ENCODE data around the gene TOM1.

The TOM1 gene

GRCh38 chr22:35390933-35391332, 91.2 kb downstream of the TOM1 start:
- H2AFZ ChIP-seq (ENCODE audit: insufficient read depth, low read length, poor library complexity) = no peak overlapping the region
- no peak overlapping the region for H3K4me3 ChIP-seq (ENCODE audit: low read depth, low read length)
- H2BK5ac ChIP-seq (ENCODE audit: low read depth, low read length, poor library complexity) = no peak overlapping the region
- H3K79me2 ChIP-seq (ENCODE audit: control insufficient read depth, insufficient read depth, low read length, poor library complexity) = no peaks in the 10 kb centered on the region
- H2BK12ac ChIP-seq (ENCODE audit: low read length) = no peak overlapping the region
- no peaks in the 10 kb centered on the region for H3K27me3 ChIP-seq (ENCODE audit: insufficient read depth, low read length)
- H3K27ac ChIP-seq (ENCODE audit: low read depth, low read length) = no peak overlapping the region
- H3K4ac ChIP-seq (ENCODE audit: low read depth, low read length) = no peak overlapping the region
- H3K9me3 ChIP-seq (ENCODE audit: insufficient read depth, low read depth, low read length) = no peaks in the 10 kb centered on the region
- H3K79me1 ChIP-seq (ENCODE audit: low read length) = no peaks in the 10 kb centered on the region
- no CpG with 5 or more reads among the region's 5 CpGs for WGBS (ENCODE audit: extremely low coverage, insufficient coverage, insufficient read length)
- no peak overlapping the region for H4K91ac ChIP-seq (ENCODE audit: low read depth, low read length)
- H4K12ac ChIP-seq (ENCODE audit: low read depth, low read length) = no peak overlapping the region
- DNase-seq = no peak
- no peak overlapping the region for H3K14ac ChIP-seq (ENCODE audit: low read length)
- H4K8ac ChIP-seq (ENCODE audit: low read depth, low read length) = no peak overlapping the region
- H3K23ac ChIP-seq (ENCODE audit: low read length) = no peak overlapping the region
- no peaks in the 10 kb centered on the region for H3K4me1 ChIP-seq (ENCODE audit: control insufficient read depth in 1 of 2, insufficient read depth in 2 of 2, low read length in 2 of 2)
- no peak overlapping the region for H3K18ac ChIP-seq (ENCODE audit: low read length)
- no peak overlapping the region for H3K9ac ChIP-seq (ENCODE audit: low read length)
- no peak overlapping the region for H3K4me2 ChIP-seq (ENCODE audit: low read length)
- peaks cover 22 to 42% of the 10 kb centered on the region in 2 experiments for H3K36me3 ChIP-seq (ENCODE audit: control insufficient read depth in 1 of 2, insufficient read depth in 2 of 2, low read length in 2 of 2)
- H2AK5ac ChIP-seq (ENCODE audit: low read length) = no peak overlapping the region
- H2BK120ac ChIP-seq (ENCODE audit: insufficient read depth, low read length, poor library complexity) = no peak overlapping the region

GRCh38 chr22:35392357-35392756, 92.7 kb downstream of the TOM1 start:
- H3K79me2 ChIP-seq (ENCODE audit: control insufficient read depth, insufficient read depth, low read length, poor library complexity) = no peaks in the 10 kb centered on the region
- H3K27ac ChIP-seq (ENCODE audit: low read depth, low read length) = no peak overlapping the region
- no peaks in the 10 kb centered on the region for H3K4me1 ChIP-seq (ENCODE audit: control insufficient read depth in 1 of 2, insufficient read depth in 2 of 2, low read length in 2 of 2)
- no peaks in the 10 kb centered on the region for H3K9me3 ChIP-seq (ENCODE audit: insufficient read depth, low read depth, low read length)
- H3K14ac ChIP-seq (ENCODE audit: low read length) = no peak overlapping the region
- H3K4me2 ChIP-seq (ENCODE audit: low read length) = no peak overlapping the region
- no peak for DNase-seq
- H2BK5ac ChIP-seq (ENCODE audit: low read depth, low read length, poor library complexity) = no peak overlapping the region
- no peak overlapping the region for H4K91ac ChIP-seq (ENCODE audit: low read depth, low read length)
- no peak overlapping the region for H2BK12ac ChIP-seq (ENCODE audit: low read length)
- no peak overlapping the region for H3K4me3 ChIP-seq (ENCODE audit: low read depth, low read length)
- no peak overlapping the region for H3K18ac ChIP-seq (ENCODE audit: low read length)
- H3K23ac ChIP-seq (ENCODE audit: low read length) = no peak overlapping the region
- WGBS (ENCODE audit: extremely low coverage, insufficient coverage, insufficient read length) = no CpG with 5 or more reads among the region's 2 CpGs
- H3K79me1 ChIP-seq (ENCODE audit: low read length) = no peaks in the 10 kb centered on the region
- no peak overlapping the region for H2AK5ac ChIP-seq (ENCODE audit: low read length)
- H3K36me3 ChIP-seq (ENCODE audit: control insufficient read depth in 1 of 2, insufficient read depth in 2 of 2, low read length in 2 of 2) = peaks cover 14 to 31% of the 10 kb centered on the region in 2 experiments
- no peaks in the 10 kb centered on the region for H3K27me3 ChIP-seq (ENCODE audit: insufficient read depth, low read length)
- H4K12ac ChIP-seq (ENCODE audit: low read depth, low read length) = no peak overlapping the region
- no peak overlapping the region for H4K8ac ChIP-seq (ENCODE audit: low read depth, low read length)
- no peak overlapping the region for H2BK120ac ChIP-seq (ENCODE audit: insufficient read depth, low read length, poor library complexity)
- no peak overlapping the region for H3K4ac ChIP-seq (ENCODE audit: low read depth, low read length)
- no peak overlapping the region for H3K9ac ChIP-seq (ENCODE audit: low read length)
- H2AFZ ChIP-seq (ENCODE audit: insufficient read depth, low read length, poor library complexity) = no peak overlapping the region

- WGBS (ENCODE audit: extremely low coverage, insufficient coverage, insufficient read length) = no CpG with 5 or more reads among the region's 16 CpGs
- Histone ChIP-seq H4K12ac (ENCODE audit: low read depth, low read length) (no peak overlapping the region), H3K23ac (ENCODE audit: low read length) (no peak overlapping the region), H4K8ac (ENCODE audit: low read depth, low read length) (no peak overlapping the region), H3K4me3 (ENCODE audit: low read depth, low read length) (no peak overlapping the region), H3K27me3 (ENCODE audit: insufficient read depth, low read length) (no peaks in the 10 kb centered on the region), H2BK120ac (ENCODE audit: insufficient read depth, low read length, poor library complexity) (no peak overlapping the region), H3K36me3 (ENCODE audit: control insufficient read depth in 1 of 2, insufficient read depth in 2 of 2, low read length in 2 of 2) (peaks cover 9 to 27% of the 10 kb centered on the region in 2 experiments), H3K4ac (ENCODE audit: low read depth, low read length) (no peak overlapping the region), H3K27ac (ENCODE audit: low read depth, low read length) (no peak overlapping the region), H3K79me2 (ENCODE audit: control insufficient read depth, insufficient read depth, low read length, poor library complexity) (no peaks in the 10 kb centered on the region), H2BK5ac (ENCODE audit: low read depth, low read length, poor library complexity) (no peak overlapping the region), H3K14ac (ENCODE audit: low read length) (no peak overlapping the region), H3K4me2 (ENCODE audit: low read length) (no peak overlapping the region), H2BK12ac (ENCODE audit: low read length) (no peak overlapping the region), H3K4me1 (ENCODE audit: control insufficient read depth in 1 of 2, insufficient read depth in 2 of 2, low read length in 2 of 2) (no peaks in the 10 kb centered on the region), H4K91ac (ENCODE audit: low read depth, low read length) (no peak overlapping the region), H3K18ac (ENCODE audit: low read length) (no peak overlapping the region), H3K79me1 (ENCODE audit: low read length) (no peaks in the 10 kb centered on the region), H2AFZ (ENCODE audit: insufficient read depth, low read length, poor library complexity) (no peak overlapping the region), H3K9ac (ENCODE audit: low read length) (no peak overlapping the region), H2AK5ac (ENCODE audit: low read length) (no peak overlapping the region), H3K9me3 (ENCODE audit: insufficient read depth, low read depth, low read length) (no peaks in the 10 kb centered on the region)
- DNase-seq = no peak
Measured at GRCh38 chr22:35393116-35394010, 93.7 kb downstream of the TOM1 start.

GRCh38 chr22:35394011-35394312, 94.3 kb downstream of the TOM1 start:
- H3K4ac ChIP-seq (ENCODE audit: low read depth, low read length) = no peak overlapping the region
- no peak overlapping the region for H4K8ac ChIP-seq (ENCODE audit: low read depth, low read length)
- H2BK120ac ChIP-seq (ENCODE audit: insufficient read depth, low read length, poor library complexity) = no peak overlapping the region

More at GRCh38 chr22:35394011-35394312, 94.3 kb downstream of the TOM1 start:
- Histone ChIP-seq H3K9ac (ENCODE audit: low read length) (no peak overlapping the region), H3K18ac (ENCODE audit: low read length) (no peak overlapping the region), H3K36me3 (ENCODE audit: control insufficient read depth in 1 of 2, insufficient read depth in 2 of 2, low read length in 2 of 2) (peaks cover 9 to 27% of the 10 kb centered on the region in 2 experiments), H3K27me3 (ENCODE audit: insufficient read depth, low read length) (no peaks in the 10 kb centered on the region), H2AFZ (ENCODE audit: insufficient read depth, low read length, poor library complexity) (no peak overlapping the region), H3K9me3 (ENCODE audit: insufficient read depth, low read depth, low read length) (no peaks in the 10 kb centered on the region), H3K4me3 (ENCODE audit: low read depth, low read length) (no peak overlapping the region), H3K4me2 (ENCODE audit: low read length) (no peak overlapping the region), H3K79me1 (ENCODE audit: low read length) (no peaks in the 10 kb centered on the region), H4K91ac (ENCODE audit: low read depth, low read length) (no peak overlapping the region), H3K27ac (ENCODE audit: low read depth, low read length) (no peak overlapping the region), H3K23ac (ENCODE audit: low read length) (no peak overlapping the region), H3K4me1 (ENCODE audit: control insufficient read depth in 1 of 2, insufficient read depth in 2 of 2, low read length in 2 of 2) (no peaks in the 10 kb centered on the region), H4K12ac (ENCODE audit: low read depth, low read length) (no peak overlapping the region), H3K14ac (ENCODE audit: low read length) (no peak overlapping the region), H3K79me2 (ENCODE audit: control insufficient read depth, insufficient read depth, low read length, poor library complexity) (no peaks in the 10 kb centered on the region), H2AK5ac (ENCODE audit: low read length) (no peak overlapping the region), H2BK5ac (ENCODE audit: low read depth, low read length, poor library complexity) (no peak overlapping the region), H2BK12ac (ENCODE audit: low read length) (no peak overlapping the region)
- WGBS (ENCODE audit: extremely low coverage, insufficient coverage, insufficient read length) = no CpG with 5 or more reads among the region's 4 CpGs
- DNase-seq = no peak
